Measurements from ENCODE around the gene NTSR1.
A peak's percentile ranks its signal among the peaks of the same experiment; 100 is the strongest.

The NTSR1 gene

GRCh38 chr20:62771396-62772102 is 62.9 kb downstream of the NTSR1 start:
- no peak for DNase-seq (ENCODE audit: low read depth in 2 of 2)

DNA sequence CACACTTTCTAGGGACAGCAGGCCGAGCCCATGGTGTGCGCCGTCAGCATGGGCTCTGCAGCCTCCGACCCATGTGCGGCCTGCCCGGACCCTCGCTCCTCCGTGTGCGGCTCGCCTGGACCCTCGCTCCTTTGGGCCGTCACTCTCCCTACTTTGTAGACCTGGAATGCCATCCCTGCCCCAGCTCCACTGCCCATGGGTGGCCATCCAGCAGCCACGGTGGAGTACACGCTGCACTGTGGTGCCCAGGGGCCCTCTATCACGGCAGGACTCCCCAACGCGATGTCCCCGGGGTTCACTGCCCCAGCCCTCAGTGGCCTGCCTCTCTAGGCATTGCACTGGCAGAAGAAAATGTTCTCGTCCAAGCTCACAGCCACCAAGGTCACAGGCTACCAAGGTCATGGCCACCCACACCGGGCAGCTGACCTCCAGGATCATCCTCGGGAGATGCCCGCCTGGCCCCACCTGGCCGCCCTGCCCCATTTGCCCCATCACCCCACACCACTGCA is 63.5 kb downstream of the NTSR1 start:
- no peak for DNase-seq (ENCODE audit: low read depth in 2 of 2)

DNA sequence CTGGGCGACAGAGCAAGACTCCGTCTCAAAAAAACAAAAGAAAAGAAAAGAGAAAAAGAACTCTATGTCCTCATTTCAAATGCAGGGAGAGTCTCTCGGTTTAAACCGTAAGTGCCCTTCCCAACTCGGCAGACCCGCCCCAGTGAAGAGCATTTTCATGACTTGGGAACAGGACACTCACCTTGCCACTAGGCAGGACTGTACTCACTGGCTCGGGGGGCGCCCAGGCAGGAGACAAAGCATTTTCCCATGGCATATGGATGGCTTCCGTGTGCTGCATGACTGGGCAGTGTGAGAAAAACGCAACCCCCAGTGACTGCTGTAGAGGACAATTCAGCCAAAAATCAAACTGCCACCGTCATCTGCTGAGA is 64.0 kb downstream of the NTSR1 start:
- DNase-seq (ENCODE audit: low read depth in 2 of 2): no peak

DNA sequence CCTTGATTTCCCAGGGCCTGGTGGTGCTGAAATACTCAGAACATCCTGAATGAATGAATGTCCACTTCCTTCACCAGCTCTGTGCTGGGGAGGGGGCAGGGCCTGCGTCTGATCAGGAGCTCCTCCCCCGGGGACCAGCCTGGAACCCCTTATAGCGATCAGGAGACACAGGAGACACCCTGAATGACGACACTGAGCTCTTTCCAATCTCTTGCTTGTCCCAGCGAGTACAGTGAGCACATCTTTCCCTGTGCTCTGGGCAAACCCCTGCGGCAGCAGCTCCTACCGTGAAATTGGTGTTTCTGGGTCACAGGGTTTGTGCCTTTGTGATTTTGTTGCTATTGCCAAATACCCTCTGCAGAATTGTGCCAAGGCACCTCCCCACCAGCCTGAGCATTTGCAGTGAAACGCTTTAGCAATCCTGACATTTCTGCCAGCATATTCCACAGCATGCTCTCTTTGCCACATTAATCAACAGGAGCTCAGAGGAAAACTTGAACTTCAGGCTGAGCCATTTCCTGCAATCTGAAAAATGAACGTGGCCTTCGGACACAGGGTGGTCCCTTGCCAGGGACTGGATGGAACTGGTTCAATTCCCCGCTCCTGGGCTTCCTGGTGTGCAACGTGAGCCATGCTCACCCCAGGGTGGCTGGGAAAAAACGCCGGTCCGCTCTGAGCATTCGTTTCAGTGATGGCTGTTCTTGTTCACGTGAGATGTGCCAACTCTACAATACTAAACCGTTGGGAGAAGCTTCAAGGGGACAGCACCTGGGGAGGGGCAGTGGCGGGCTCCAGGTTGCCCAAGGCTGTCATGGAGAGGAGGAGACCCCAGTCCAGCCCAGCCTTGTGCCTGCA is 64.6 kb downstream of the NTSR1 start:
- no peak for DNase-seq (ENCODE audit: low read depth in 2 of 2)

DNA sequence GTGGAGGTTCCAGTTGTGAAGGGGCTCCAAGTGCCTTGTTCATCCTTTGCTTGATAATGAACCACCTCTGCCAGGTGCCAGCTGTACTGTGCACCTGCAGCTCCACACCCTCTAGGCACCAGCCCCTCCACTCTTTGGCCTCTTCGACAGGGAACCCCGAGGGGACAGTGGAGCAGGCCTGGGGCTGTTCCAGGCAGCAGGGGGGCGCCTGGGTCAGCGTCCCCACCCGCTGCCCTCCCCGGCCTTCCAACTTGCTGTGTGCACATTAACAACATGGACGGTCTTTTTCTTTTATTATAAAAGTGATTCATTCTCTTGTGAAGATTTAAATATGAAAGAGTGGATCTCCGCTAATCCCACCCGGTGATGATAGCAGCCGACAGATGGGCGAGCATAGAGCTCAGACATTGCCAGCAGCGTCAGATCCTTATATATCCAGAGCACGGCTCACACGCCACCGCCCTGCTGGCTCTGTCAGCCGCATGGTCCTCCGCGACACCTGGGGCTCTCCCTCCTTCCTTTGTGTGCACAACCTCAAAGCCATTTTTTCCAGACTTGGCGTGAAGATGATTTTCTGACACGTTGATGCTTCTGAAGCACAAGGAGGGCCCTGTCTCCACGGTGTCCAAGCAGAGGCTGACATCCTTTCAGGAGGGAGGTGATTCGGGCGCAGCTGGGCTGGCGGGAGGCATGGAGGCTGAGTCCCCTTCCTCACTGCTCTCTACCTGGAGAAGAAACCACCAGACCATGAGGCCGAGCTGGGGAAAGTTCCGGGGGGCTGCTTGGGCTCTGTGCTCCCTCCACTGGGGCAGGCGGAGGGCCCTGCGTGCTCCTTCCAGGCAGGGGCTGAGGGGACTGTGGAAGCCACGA is 65.4 kb downstream of the NTSR1 start:
- DNase-seq (ENCODE audit: low read depth in 2 of 2): no peak

GRCh38 chr20:62774762-62775161 is 66.1 kb downstream of the NTSR1 start:
- no peak for DNase-seq (ENCODE audit: low read depth in 2 of 2)

DNA sequence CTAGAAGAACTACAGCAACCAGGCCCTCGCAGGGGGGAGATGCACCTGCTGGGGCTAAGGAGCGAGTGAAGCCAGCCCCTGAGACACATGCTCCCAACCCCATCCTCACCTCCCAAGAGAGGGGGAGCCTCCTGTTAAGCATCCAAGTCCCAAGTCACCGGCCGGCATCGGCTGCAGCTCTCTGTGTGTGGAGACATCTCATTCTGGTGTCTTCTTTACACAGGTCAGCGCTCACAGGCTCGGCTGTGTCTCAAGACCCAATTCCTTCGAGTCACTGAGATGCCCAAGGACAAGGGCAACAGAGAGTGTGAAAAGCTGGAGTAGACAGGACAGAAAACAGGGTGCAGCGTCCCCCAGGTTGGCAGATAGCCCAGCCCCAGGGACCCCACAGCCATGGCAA is 66.6 kb downstream of the NTSR1 start:
- DNase-seq (ENCODE audit: low read depth in 2 of 2): no peak

DNA sequence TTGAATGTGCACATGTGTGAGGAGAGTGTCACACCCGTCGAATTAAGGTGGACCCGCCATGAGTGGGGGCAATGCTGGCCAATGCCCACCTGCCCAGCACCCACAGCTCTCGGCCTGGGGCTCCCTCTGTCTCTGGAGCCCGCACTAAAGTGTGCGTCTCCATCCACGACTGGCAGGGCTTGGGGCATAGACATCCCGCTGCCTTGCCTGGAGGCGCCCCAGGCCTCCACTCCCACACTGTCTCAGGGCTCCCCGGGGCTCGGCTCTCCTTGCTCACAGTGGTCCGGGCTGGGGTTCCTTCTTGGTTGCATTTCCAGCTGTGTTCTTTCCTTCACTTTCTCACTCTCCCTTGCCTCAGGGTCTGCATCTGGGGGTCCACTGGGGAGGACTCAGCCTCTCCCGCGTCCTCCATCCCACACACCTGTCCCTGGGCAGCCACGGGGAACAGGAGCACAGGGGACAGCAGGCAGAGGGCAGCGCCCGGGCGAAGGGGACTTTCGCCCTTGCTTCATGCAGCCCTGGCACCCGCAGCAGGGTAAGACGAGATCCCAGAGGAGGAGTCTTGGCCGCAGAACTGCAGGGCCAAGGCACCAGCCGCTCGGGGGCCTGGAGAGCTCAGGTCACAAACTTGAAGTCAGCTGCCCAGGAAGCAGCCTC is 67.5 kb downstream of the NTSR1 start:
- DNase-seq (ENCODE audit: low read depth in 2 of 2): no peak

DNA sequence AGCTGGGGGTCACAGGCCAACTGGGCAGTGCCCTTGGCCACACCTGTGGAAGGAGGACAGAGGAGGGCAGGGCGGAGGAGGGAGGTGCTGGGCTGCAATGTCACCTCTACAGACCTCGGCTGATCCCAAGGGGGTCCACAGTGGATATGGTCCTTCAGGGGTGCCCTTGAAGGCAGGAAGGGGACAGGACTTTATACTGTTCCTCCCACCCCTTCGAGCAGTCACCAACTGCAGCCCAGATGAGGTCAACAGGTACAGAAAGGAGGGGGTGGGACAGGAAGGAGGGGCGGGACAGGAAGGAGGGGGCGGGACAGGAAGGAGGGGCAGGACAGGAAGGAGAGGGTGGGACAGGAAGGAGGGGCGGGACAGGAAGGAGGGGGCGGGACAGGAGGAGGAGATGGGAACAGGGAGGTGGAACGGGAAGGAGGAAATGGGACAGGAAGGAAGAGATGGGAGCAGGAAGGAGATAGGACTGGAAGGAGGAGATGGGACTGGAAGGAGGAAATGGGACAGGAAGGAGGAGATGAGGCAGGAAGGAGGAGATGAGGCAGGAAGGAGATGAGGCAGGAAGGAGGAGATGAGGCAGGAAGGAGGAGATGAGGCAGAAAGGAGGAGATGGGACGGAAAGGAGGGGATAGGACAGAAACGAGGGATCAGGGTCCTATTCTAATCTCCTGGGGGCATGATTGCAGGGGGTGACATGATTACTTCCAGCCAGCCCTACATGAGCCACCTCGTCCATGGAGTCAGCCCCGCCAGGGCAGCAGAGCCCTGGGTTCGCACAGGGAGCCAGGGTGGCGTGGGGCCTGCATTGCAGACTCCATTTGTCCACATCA is 68.3 kb downstream of the NTSR1 start:
- DNase-seq (ENCODE audit: low read depth in 2 of 2): peak in 1 of 2 donors; percentile 37

GRCh38 chr20:62777528-62777830 is 68.8 kb downstream of the NTSR1 start:
- no peak for DNase-seq (ENCODE audit: low read depth in 2 of 2)

DNA sequence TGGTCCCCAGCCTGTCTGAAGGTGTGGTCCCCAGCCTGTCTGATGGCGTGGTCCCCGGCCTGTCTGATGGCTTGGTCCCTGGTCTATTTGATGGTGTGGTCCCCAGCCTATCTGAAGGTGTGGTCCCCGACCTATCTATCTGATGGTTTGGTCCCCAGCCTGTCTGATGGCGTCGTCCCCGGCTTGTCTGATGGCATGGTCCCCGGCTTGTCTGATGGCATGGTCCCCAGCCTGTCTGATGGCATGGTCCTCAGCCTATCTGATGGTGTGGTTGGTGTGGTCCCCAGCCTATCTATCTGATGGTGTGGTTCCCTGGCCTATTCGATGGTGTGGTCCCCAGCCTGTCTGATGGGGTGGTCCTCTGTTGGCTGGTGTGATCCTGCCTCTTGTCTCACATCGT is 69.4 kb downstream of the NTSR1 start:
- no peak for DNase-seq (ENCODE audit: low read depth in 2 of 2)

- DNase-seq (ENCODE audit: low read depth in 2 of 2): no peak
Observed at GRCh38 chr20:62778601-62779416, 70.2 kb downstream of the NTSR1 start.

GRCh38 chr20:62779417-62779685 is 70.7 kb downstream of the NTSR1 start:
- DNase-seq (ENCODE audit: low read depth in 2 of 2): no peak

DNA sequence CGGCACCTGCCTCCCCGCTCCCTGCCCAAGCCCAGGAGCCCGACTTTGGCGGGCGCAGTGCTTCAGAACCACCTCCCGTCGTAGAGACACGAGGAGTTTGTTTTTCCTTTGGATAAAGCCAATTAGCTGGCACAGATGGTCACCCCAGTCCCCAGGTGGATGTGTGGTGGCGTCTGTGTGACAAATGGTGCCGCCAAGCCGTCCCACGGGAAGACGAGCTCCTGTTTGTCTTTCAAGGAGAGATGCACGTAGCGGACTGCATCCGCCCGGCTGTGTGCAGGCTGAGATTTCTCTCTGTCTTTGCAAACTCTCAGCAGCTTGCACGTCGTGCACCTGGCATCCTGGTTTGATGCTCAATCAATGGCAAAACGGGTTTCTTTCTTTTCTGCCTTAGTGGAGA is 71.6 kb downstream of the NTSR1 start:
- no peak for DNase-seq (ENCODE audit: low read depth in 2 of 2)

GRCh38 chr20:62780696-62781095 is 72.1 kb downstream of the NTSR1 start:
- no peak for DNase-seq (ENCODE audit: low read depth in 2 of 2)

DNA sequence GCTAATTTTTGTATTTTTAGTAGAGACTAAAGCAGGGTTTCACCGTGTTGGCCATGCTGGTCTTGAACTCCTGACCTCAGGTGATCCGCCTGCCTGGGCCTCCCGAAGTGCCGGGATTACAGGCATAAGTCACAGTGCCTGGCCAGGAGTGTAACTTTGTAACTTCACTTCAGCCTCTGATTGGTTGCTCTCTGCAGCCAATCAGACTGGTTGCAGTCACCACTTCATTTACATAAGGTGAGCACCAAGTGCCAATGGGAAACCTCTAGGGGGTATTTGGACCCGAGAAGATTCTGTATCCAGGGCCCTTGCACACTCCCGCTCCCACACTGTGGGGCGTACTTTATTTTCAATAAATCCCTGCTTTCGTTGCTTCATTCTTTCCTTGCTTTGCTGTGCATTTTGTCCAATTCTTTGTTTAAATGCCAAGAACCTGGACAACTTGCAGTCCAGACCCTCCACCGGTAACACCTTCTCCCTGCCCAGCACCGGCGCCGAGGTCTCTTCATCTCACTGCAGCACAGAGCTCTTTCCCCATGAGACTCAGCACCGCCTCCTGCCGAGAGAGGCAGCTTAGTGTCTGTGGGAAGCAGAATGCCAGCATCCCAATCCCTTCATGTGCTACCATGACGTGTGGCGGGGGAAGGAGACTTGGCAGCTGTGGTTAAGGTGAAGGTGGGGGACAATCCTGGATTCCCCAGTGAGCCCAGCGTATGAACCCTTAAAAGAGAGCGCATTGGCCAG is 73.7 kb downstream of the NTSR1 start:
- no peak for DNase-seq (ENCODE audit: low read depth in 2 of 2)

GRCh38 chr20:62782893-62783278 is 74.2 kb downstream of the NTSR1 start:
- no peak for DNase-seq (ENCODE audit: low read depth in 2 of 2)

DNA sequence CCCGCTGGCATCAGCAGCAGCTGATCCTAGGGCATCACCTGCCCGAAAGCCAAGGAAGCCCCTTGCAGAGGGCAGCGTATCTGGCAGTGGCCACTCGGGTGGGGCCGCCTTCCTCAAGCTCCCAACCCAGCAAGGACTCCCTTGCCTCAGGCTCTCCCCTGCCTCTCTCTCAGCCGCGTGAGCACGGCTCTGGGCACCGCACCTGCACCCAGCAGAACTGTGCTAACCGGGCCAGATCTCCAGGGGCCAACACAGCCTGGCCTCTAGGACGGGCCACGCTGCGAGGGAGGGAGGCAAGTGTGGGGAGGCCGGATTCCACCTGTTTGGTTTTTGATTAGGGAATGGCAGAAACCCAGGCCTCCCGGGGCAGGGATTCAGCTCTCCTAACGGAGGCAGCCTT is 75.9 kb downstream of the NTSR1 start:
- no peak for DNase-seq (ENCODE audit: low read depth in 2 of 2)

- DNase-seq (ENCODE audit: low read depth in 2 of 2): no peak
Observed at GRCh38 chr20:62785393-62785792, 76.8 kb downstream of the NTSR1 start.

DNA sequence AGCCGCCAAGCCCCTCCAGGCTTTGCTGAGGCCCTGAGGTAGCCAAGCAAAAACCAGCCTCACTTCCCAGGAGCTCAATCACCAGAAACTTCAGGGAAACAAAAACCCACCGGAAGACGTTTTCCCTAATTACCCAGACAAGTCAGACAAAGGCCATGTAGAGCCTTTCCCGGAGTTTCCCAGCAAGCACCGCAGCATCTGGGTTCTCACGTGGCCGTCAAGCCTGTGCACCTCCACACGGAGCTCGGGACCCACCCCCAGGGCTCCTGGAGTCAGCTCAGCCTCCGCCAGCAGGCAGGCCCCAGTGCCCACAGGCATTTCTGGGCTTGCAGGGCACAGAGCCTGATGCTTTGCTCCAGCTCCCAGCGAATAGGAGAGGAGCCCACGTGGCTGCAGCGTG is 77.5 kb downstream of the NTSR1 start:
- no peak for DNase-seq (ENCODE audit: low read depth in 2 of 2)

Measured in stimulated activated CD8-positive, alpha-beta memory T cell treated with anti-CD3 and anti-CD28 coated beads, Interleukin-2, amount 100 ng/mL, for 1 hour (primary cell).